K562 (cell line): ENCODE measurements around the gene B3GNT9. TPM values are rescaled to one million over a fixed set of nuclear protein-coding genes. Genes with fewer than 3 reads are reported as not detected.
A peak's percentile ranks its signal among the peaks of the same experiment; 100 is the strongest.

ENCODE experiments used
- CGGBP1 ChIP-seq: fragments of 250-450 bp; sonication (Bioruptor Pico); IDR thresholded peaks from 2 replicates; pipeline ENCODE4 v1.9.0; 2021; ENCODE audit warnings: mild to moderate bottlenecking
- CREB1 ChIP-seq, 2 experiments: sonication (generic) in 1 of 2; formaldehyde crosslinking in 1 of 2; IDR thresholded peaks; 2 replicates each; pipeline versions ENCODE4 v1.6.1 to v1.8.0; 2012 to 2022; ENCODE audit warnings: inconsistent platforms in 1 of 2, mild to moderate bottlenecking in 1 of 2, missing genetic modification reagents in 1 of 2, moderate library complexity in 1 of 2
- ELF1 ChIP-seq: fragments of 200-800 bp; sonication (Bioruptor generic); IDR thresholded peaks from 2 replicates; pipeline ENCODE4 v1.6.1; 2016; ENCODE audit warnings: missing genetic modification characterization, missing compliant biosample characterization
- FOXK2 ChIP-seq, 2 experiments: fragments of 450-650 bp; IDR thresholded peaks in 1 of 2; conservative IDR thresholded peaks in 1 of 2; 2 replicates each; pipeline ENCODE4 v1.6.1; 2016; ENCODE audit warnings: low read depth in 2 of 2, mild to moderate bottlenecking in 1 of 2
- HDAC1 ChIP-seq, 2 experiments: fragments of 450-650 bp; IDR thresholded peaks; 2 replicates each; pipeline ENCODE4 v1.6.1; 2016 to 2017; ENCODE audit warnings: inconsistent platforms in 1 of 2, mild to moderate bottlenecking in 1 of 2, moderate library complexity in 1 of 2
- HNRNPK ChIP-seq: fragments of 200-400 bp; formaldehyde crosslinking; IDR thresholded peaks from one replicate; pipeline ENCODE4 v1.6.1; 2018; ENCODE audit warnings: mild to moderate bottlenecking, low read depth, low read length; ENCODE audit not compliant: poor library complexity, severe bottlenecking
- KLF6 ChIP-seq: fragments of 250-450 bp; sonication (Bioruptor Pico); IDR thresholded peaks from 2 replicates; pipeline ENCODE4 v1.4.0; 2020; ENCODE audit warnings: mild to moderate bottlenecking, moderate library complexity, borderline replicate concordance
- MIER1 ChIP-seq: fragments of 450-650 bp; IDR thresholded peaks from 2 replicates; pipeline ENCODE4 v1.6.1; 2016; ENCODE audit warnings: antibody characterized with exemption, mild to moderate bottlenecking, low read depth
- MNT ChIP-seq, 2 experiments: fragments of 450-650 bp; conservative IDR thresholded peaks; 2 replicates each; pipeline ENCODE4 v1.6.1; 2017; ENCODE audit warnings: mild to moderate bottlenecking in 2 of 2, moderate library complexity in 2 of 2
- PHB ChIP-seq: fragments of 250-450 bp; sonication (Bioruptor Pico); IDR thresholded peaks from 2 replicates; pipeline ENCODE4 v1.5.0; 2021
- RERE ChIP-seq: sonication (generic); formaldehyde crosslinking; IDR thresholded peaks from 2 replicates; pipeline ENCODE4 v1.8.0; 2023; ENCODE audit warnings: missing genetic modification reagents, mild to moderate bottlenecking, borderline replicate concordance
- RFX1 ChIP-seq: fragments of 450-650 bp; IDR thresholded peaks from 2 replicates; pipeline ENCODE4 v1.6.1; 2016; ENCODE audit warnings: mild to moderate bottlenecking, moderate library complexity
- SP2 ChIP-seq: IDR thresholded peaks from 2 replicates; pipeline ENCODE4 v1.6.1; 2011; ENCODE audit warnings: mild to moderate bottlenecking, low read depth, low read length, moderate library complexity; ENCODE audit not compliant: poor library complexity, severe bottlenecking; ENCODE audit errors: extremely low read depth
- SPI1 ChIP-seq: IDR thresholded peaks from 2 replicates; pipeline ENCODE4 v1.6.1; 2011; ENCODE audit warnings: low read depth, low read length, control low read depth, borderline replicate concordance
- USF2 ChIP-seq: sonication (generic); formaldehyde crosslinking; IDR thresholded peaks from 2 replicates; pipeline ENCODE4 v1.5.0; 2020; ENCODE audit warnings: missing genetic modification reagents
- ZKSCAN8 ChIP-seq: fragments of 200-800 bp; sonication (Bioruptor generic); IDR thresholded peaks from 2 replicates; pipeline ENCODE4 v1.6.1; 2016; ENCODE audit warnings: missing genetic modification characterization, missing compliant biosample characterization
- ZNF778 ChIP-seq: fragments of 450-650 bp; formaldehyde crosslinking; IDR thresholded peaks from 2 replicates; pipeline ENCODE4 v1.4.0; 2020; ENCODE audit warnings: mild to moderate bottlenecking, moderate library complexity
- polyA plus RNA-seq, 8 experiments: library from polyadenylated mRNA; depleted of rRNA in 4 of 8; stranded (reverse) in 5 of 8; unstranded in 3 of 8; fragments of >200 nt; fragmentation: Nextera tagmentation in 2 of 8; fragmentation: Illumina TruSeq in 1 of 8; extraction: Ambion mirVana in 2 of 8; extraction: Trizol in 1 of 8; gene quantifications; 2 replicates each; pipeline versions ENCODE4 v1.2.1 to v1.2.3, GENCODE V29; 2011 to 2014; ENCODE audit warnings: inconsistent platforms in 1 of 8, missing spikeins in 1 of 8
- total RNA-seq, 7 experiments: library from RNA; depleted of rRNA in 6 of 7; stranded (reverse); fragments of >200 nt in 6 of 7; fragmentation: Illumina TruSeq in 2 of 7; extraction: Trizol in 2 of 7; gene quantifications; 2 replicates each; pipeline versions ENCODE4 v1.2.1 to v1.2.3, GENCODE V29; 2011 to 2021; ENCODE audit warnings: low replicate concordance in 1 of 7

Gene B3GNT9
- total and polyA plus RNA-seq, 9 of the 15 experiments (the other 6 are each of a cell fraction or from before 2014, with no cell fraction given), result 0.01 to 1.8 (median 1.1) TPM; not detected in 1

GRCh38 chr16:67150833-67151396 lies at the start of gene B3GNT9 (continued):
- TF ChIP-seq USF2 (CRISPR knock-in tag) (peak; percentile 78), RFX1 (no peak), CGGBP1 (CRISPR knock-in tag) (no peak), MIER1 (no peak), ZNF778 (CRISPR knock-in tag) (no peak), HDAC1 (IDR thresholded peaks at IDR 0.05) (0 out of 4 replicates have a peak, but pooled peaks of 1 of the 2 experiments have one; percentile 42), SP2 (no peak), ZKSCAN8 (CRISPR knock-in tag) (no peak), PHB (CRISPR knock-in tag) (no peak), MNT (conservative IDR thresholded peaks at IDR 0.05) (peak in 1 of 2 experiments; percentile 55; a peak in 3 of 4 replicates), RERE (no peak), CREB1 (IDR thresholded peaks at IDR 0.05) (no peak), CREB1 (CRISPR knock-in tag; IDR thresholded peaks at IDR 0.05) (no peak), KLF6 (no peak), SPI1 (no peak), HNRNPK (no peak), ELF1 (tag) (no peak), FOXK2 (conservative IDR thresholded peaks at IDR 0.05 in 1 of 2, IDR thresholded peaks at IDR 0.05 in 1 of 2; ENCODE audit: low read depth in 2 of 2) (no peak)
